SJCRH30 (cell line): ENCODE data around the gene GATAD2B. TPM values are rescaled to one million over a fixed set of nuclear protein-coding genes. Genes with fewer than 3 reads are reported as not detected.
"Not testable (repeated sequence)": the region's sequence is repeated elsewhere in the genome, so short reads cannot be mapped to it uniquely, and the experiment has no call there.

Experiments
- DNase-seq, 2 experiments: peaks; one replicate each; pipeline ENCODE4 v3.0.0-alpha.2; 2015 to 2020
- H3K27ac ChIP-seq: fragments of 250-450 bp; sonication (Bioruptor Pico); 2 replicates; pipeline ENCODE4 v1.5.1; 2020; ENCODE audit warnings: mild to moderate bottlenecking, moderate library complexity
- H3K27me3 ChIP-seq: fragments of 250-450 bp; sonication (Bioruptor Pico); 2 replicates; pipeline ENCODE4 v1.5.1; 2020; ENCODE audit warnings: mild to moderate bottlenecking, moderate library complexity
- H3K36me3 ChIP-seq: fragments of 250-450 bp; sonication (Bioruptor Pico); 2 replicates; pipeline ENCODE4 v1.5.1; 2020; ENCODE audit warnings: mild to moderate bottlenecking, moderate library complexity
- H3K4me1 ChIP-seq: fragments of 250-450 bp; sonication (Bioruptor Pico); 2 replicates; pipeline ENCODE4 v1.5.1; 2020; ENCODE audit warnings: mild to moderate bottlenecking, moderate library complexity
- H3K4me3 ChIP-seq: fragments of 250-450 bp; sonication (Bioruptor Pico); 2 replicates; pipeline ENCODE4 v1.5.1; 2020; ENCODE audit warnings: mild to moderate bottlenecking, moderate library complexity
- H3K9me3 ChIP-seq: fragments of 250-450 bp; sonication (Bioruptor Pico); replicated peaks from 2 replicates; pipeline ENCODE4 v1.5.1; 2020; ENCODE audit warnings: mild to moderate bottlenecking, moderate library complexity
- total RNA-seq: library from RNA; depleted of rRNA; stranded (reverse); fragments of >200 nt; shearing (Covaris generic); gene quantifications from 2 replicates; pipeline ENCODE4 v1.2.3, GENCODE V29; 2014

GATAD2B gene
- total RNA-seq, 1 experiment from 2014 or later = 10.8 TPM

DNA sequence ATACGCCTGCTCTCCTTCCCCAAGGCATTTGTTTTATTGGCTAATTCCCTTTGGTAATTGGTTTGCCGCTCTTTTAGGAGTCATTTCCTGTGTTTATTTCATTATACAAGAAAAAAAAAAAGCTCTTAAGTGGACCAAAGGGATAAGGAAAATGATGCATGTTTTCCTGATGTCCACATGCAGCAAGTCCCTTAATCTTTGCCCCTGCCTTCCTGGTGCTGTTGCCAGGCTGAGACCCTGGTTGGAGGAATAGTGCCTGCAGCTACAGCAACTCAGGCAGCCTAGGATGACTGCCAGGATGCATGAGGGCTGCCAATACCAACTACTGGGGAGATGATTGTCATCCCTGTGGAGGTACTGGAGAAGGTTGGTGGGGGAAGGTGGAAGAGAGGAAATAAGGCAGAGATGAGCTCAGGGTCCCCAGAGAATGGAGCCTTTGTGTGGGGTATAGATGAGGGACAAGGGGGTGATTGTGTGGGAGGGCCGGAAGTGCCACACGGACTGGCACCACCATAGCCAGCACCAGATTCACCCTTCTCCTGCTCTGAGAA lies 6.1 kb upstream of the GATAD2B start:
- no peak for DNase-seq
- Histone ChIP-seq H3K27me3 (no peaks in the 10 kb centered on the region), H3K4me1 (peaks cover under 1% of the 10 kb centered on the region; the same call in 1 of the 2 replicates), H3K9me3 (no peaks in the 10 kb centered on the region), H3K36me3 (no peaks in the 10 kb centered on the region; the same call in 1 of the 2 replicates), H3K4me3 (no peak overlapping the region), H3K27ac (no peak overlapping the region)

DNA sequence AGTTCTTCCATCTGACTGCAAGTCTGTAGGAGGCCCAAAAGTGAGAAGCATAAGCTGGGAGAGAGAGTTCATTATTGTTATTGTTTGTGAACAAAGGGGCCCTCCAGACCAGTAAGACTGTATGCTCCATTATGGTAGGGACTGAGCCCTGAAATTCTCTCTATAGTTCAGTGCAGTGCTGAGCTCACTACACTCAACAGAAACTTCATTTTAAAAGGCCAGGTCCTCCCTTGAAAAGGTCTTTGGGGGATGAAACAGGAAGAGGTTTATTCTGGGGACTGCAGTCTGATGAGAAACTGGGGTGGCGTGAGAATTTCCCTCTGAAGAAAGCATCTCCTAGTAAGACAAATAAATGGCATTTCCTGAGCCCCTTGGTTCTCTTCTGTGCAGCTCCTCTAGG lies 5.5 kb upstream of the GATAD2B start:
- peaks cover 2% of the 10 kb centered on the region; the same call in 1 of the 2 replicates for H3K4me1 ChIP-seq
- no peaks in the 10 kb centered on the region for H3K27me3 ChIP-seq
- H3K36me3 ChIP-seq = no peaks in the 10 kb centered on the region; the same call in 1 of the 2 replicates
- no peak overlapping the region for H3K4me3 ChIP-seq
- H3K9me3 ChIP-seq = no peaks in the 10 kb centered on the region
- DNase-seq = no peak
- no peak overlapping the region for H3K27ac ChIP-seq

DNA sequence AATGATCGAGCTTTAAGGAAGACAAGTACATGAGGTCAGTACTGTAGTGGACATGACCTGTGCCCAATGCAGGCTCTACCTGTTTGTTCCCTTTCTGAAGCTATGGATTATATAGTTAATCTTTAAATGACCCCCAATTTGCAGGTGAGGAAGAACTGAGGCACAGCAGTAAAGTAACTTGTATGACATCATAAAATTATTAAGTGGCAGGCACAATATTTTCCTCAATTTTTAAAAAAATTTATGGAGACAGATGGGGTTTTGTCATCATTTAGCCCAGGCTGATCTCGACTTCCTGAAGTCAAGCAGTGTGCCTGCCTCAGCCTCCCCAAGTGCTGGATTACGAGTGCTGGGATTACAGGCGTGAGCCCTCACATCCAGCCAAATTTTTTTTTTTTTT lies 3.6 kb upstream of the GATAD2B start:
- Histone ChIP-seq H3K9me3 (no peaks in the 10 kb centered on the region), H3K27me3 (no peaks in the 10 kb centered on the region), H3K4me1 (peaks cover 2% of the 10 kb centered on the region; the same call in 1 of the 2 replicates), H3K36me3 (no peaks in the 10 kb centered on the region), H3K27ac (no peak overlapping the region), H3K4me3 (no peak overlapping the region)
- no peak for DNase-seq

DNA sequence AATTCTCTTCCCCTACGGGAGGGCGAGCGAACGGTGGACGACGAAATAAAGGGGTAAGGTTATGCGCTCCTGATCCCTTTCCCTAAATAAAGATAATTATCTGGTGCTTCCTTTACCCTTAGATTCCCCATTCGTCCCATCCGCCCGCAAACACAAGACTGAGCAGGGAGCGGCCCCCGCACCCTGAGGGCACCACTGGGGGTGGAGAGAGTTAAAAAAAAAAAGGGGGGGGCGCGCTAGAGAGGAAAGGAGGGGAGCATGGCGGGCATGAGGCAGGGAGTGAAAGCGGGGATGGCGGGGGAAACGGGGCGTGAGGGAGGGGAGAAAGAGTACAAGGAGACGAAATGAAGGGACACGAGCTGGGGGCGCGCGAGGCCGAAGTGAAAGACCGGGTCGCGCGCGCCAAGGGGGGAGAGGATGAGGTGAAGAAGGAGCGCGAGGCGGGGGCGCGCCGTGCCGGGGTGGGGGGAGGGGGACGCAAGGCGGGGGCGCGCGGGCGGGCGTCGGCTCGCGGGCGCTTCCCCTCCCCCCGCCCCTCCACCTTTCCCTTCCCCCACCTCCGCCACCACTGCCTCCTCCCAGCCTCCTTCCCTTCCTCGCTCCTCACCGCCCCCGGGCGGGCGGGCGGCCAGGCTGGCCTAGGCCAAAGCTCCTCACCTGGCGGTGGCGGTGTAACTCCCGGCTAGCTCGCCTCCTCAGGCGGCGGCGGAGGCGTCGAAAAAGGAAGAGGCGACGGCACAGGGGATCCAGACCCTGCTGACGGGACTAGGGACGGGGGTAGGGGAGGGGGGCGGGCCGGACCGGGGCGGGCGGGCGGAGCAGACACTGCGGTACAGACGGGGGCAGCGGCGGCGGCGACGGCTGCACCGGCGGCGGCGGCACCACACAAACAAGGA lies 448 bp downstream of the GATAD2B start:
- peaks cover 13% of the 10 kb centered on the region for H3K4me1 ChIP-seq
- H3K36me3 ChIP-seq = no peaks in the 10 kb centered on the region
- H3K27me3 ChIP-seq = no peaks in the 10 kb centered on the region
- H3K4me3 ChIP-seq = peak overlapping the region; percentile 66
- H3K27ac ChIP-seq = peak overlapping the region; percentile 37; the same call in 1 of the 2 replicates
- H3K9me3 ChIP-seq = no peaks in the 10 kb centered on the region
- peak; percentile 62 to 68 for DNase-seq

DNA sequence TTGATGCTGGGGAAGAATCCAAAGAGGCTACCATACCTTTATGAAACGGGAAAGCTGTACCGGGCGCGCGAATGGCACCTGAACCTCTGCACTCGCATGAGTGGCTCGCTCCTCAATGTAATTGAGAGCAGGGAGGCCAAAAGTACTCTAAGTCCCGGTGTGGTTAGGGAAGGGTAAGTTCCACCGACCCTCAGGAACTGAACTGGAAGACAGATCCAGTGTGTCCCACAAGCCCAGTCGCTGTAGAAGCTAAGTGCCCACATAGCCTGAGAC lies 1.0 kb downstream of the GATAD2B start:
- H3K4me1 ChIP-seq = peaks cover 13% of the 10 kb centered on the region
- H3K4me3 ChIP-seq = peak overlapping the region; percentile 66
- no peaks in the 10 kb centered on the region for H3K36me3 ChIP-seq
- H3K27me3 ChIP-seq = no peaks in the 10 kb centered on the region
- peak overlapping the region; percentile 37; the same call in 1 of the 2 replicates for H3K27ac ChIP-seq
- peak in 1 of 2 experiments; percentile 41 for DNase-seq
- no peaks in the 10 kb centered on the region for H3K9me3 ChIP-seq

DNA sequence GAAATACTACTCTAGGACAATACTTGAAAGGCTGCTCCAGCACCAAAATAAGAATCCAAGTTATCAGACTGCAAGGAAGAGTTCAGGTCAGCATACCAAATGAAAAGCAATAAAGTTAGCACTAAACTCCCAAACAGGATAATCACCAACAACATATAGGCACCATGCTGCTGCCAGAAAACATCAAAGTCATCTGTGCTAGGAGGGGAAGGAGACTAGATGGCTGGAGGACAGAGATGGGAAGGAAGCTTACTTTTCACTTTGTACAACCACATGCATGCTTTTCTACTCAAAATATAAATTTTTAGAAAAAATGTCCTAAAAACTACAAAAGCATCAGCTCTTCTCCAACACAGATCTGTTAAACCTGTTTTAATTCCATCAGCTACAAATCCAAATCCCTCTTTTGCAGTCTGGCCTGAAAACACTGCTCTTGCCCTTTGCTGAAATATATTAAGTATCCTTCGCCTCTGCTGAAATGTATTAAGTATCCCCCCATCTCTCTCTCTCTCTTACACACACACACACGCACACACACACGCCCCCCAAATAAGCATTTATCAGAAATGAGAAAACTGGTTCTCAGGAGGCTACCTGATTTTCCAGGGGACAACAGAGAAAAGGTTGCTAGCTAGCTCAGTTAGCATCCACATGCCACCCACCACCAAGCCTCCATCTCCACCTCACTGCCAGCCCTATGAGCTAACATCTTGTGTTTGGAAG lies 1.5 kb downstream of the GATAD2B start:
- Histone ChIP-seq H3K27ac (no peak overlapping the region), H3K27me3 (no peaks in the 10 kb centered on the region), H3K9me3 (no peaks in the 10 kb centered on the region), H3K4me3 (peak overlapping the region; percentile 66), H3K4me1 (peaks cover 13% of the 10 kb centered on the region), H3K36me3 (no peaks in the 10 kb centered on the region)
- no peak for DNase-seq

DNA sequence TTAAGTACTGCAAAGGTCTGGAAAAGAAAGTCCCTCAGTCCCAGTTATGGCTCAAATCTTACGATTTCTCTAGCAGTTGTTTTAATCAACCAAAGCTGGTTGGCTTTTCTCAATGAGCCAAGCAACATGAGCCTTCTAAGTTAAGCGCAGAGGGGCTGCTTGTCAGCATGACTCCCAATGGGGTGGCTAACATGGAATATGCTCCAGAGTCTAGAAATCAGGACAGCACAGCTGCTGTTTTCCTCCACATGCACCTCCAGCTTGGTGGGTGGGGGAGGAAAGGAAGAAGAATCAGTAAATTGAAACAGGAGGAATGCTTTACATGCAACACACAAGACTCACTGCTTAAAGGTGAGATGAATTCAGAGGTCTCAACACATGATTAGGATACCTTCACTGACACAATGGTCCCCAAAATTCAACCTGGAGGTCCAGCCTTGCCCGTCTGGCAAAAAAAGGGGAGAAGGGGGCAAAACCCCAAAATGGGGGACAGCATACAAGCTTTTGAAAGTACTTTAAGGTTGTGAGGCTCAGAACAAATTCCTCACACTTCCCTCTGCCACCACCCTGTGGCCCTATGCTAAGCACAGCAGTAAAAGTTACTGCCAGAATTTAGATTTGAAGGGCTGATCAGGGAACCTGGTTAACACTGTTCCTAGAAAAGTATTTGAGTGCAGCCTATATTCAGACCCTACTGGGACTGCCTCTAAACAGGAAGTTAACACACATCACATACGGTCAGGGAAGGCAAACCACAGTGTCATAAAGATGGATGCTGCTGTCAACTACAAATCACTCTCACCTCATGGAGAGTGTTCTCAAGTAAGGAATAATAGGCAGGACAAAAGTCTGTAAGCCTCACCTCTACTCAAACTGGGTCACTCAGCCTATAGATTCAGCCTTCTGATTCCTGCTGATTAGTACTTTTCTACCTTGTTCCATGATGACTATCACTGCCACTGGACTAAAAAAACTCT lies 2.6 kb downstream of the GATAD2B start:
- Histone ChIP-seq H3K4me1 (peaks cover 13% of the 10 kb centered on the region), H3K27me3 (no peaks in the 10 kb centered on the region), H3K27ac (no peak overlapping the region), H3K36me3 (no peaks in the 10 kb centered on the region), H3K4me3 (no peak overlapping the region), H3K9me3 (no peaks in the 10 kb centered on the region)
- peak in 1 of 2 experiments; percentile 28 for DNase-seq

DNA sequence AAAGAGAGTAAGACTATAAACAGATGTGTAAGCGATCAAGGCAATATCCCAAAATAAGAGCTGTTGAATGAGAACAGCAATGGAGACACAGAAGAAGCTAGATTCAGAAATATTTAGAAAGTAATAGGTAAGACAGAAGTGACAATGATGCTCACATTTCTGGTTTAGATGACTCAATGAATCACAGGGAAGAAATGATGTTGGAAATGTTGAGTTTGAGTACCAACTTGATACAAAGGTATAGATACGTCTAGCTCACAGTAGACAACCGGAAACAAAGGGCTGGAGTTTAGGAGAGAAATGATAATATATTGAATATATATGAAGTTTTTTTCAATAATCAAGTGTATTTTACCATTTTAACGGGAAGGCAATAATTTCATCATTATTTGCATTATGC lies 6.5 kb downstream of the GATAD2B start:
- no peak for DNase-seq
- no peaks in the 10 kb centered on the region for H3K9me3 ChIP-seq
- H3K27ac ChIP-seq = no peak overlapping the region
- peaks cover 11% of the 10 kb centered on the region for H3K4me1 ChIP-seq
- no peaks in the 10 kb centered on the region for H3K27me3 ChIP-seq
- H3K36me3 ChIP-seq = no peaks in the 10 kb centered on the region
- H3K4me3 ChIP-seq = no peak overlapping the region

DNA sequence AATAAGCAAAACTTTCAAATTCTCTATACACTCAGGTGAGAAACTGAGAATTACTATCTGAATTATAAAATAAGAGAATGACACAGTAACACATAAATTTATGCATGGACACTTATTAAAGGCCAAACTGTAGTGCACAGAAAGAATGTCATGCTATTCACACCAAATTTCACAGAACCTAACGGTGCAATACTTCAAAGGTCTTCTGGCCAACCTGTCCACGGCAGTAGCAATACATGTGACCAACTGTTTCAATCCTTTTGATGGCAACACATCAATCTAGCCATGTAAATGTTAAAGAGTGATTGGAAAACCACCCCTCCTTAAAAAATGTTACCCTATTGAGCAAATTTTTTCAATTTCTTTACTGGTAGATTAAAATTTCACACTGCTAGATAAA lies 10.4 kb downstream of the GATAD2B start:
- Histone ChIP-seq H3K4me3 (no peak overlapping the region), H3K27me3 (no peaks in the 10 kb centered on the region), H3K27ac (no peak overlapping the region), H3K4me1 (no peaks in the 10 kb centered on the region), H3K36me3 (no peaks in the 10 kb centered on the region), H3K9me3 (no peaks in the 10 kb centered on the region)
- DNase-seq = no peak

DNA sequence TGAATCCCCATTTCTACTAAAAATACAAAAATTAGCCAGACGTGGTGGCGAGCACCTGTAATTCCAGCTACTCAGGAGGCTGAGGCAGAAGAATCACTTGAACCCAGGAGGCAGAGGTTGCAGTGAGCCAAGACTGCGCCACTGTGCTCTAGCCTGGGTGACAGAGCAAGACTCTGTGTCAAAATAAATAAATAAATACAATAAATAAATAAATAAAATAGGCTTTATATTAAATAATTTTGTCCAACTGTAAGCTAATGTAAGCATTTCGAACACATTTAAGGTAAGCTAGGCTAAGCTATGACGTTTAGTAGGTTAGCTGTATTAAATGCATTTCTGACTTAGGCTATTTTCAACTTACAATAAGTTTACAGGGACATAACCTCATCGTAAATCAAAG lies 12.2 kb downstream of the GATAD2B start:
- not testable (repeated sequence) for H3K27me3 ChIP-seq, H3K4me1 ChIP-seq, H3K27ac ChIP-seq, H3K9me3 ChIP-seq, DNase-seq, H3K4me3 ChIP-seq, H3K36me3 ChIP-seq

DNA sequence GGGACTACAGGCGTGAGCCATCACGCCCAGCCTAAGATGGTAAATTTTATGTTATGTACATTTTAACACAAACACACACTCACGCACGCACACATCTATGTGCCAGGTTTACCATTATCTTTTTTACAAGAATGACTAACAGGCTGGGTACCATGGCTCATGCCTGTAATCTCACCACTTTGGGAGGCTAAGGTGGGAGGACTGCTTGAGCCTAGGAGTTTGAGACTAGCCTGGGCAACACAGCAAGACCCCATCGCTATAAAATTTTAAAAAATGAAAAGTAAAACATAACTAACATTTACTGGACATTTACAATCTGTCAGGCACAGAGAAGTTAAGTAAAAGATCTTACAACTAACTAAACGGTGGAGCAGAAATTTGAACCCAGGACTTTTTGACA lies 14.7 kb downstream of the GATAD2B start:
- Histone ChIP-seq H3K36me3 (no peaks in the 10 kb centered on the region), H3K9me3 (no peaks in the 10 kb centered on the region), H3K27me3 (no peaks in the 10 kb centered on the region), H3K27ac (no peak overlapping the region), H3K4me3 (no peak overlapping the region), H3K4me1 (no peaks in the 10 kb centered on the region)
- DNase-seq = no peak

DNA sequence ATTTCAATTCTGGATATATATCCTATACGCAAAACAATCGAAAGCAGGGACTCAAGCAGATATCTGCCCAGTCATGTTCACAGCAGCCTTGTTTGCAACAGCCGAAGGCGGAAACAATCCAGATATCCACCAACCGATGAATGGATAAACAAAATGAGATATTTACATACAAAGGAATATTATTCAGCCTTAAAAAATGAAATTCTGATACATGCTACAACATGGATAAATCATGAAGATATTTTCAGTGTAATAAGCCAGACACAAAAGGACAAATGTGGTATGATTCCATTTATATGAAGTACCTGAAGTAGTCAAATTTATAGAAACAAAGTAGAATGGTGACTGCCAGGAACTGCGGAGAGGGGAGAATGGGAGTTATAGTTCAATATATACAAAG lies 15.6 kb downstream of the GATAD2B start:
- Histone ChIP-seq H3K27me3 (no peaks in the 10 kb centered on the region), H3K36me3 (no peaks in the 10 kb centered on the region), H3K4me3 (no peak overlapping the region), H3K4me1 (no peaks in the 10 kb centered on the region), H3K27ac (no peak overlapping the region), H3K9me3 (no peaks in the 10 kb centered on the region)
- no peak for DNase-seq

DNA sequence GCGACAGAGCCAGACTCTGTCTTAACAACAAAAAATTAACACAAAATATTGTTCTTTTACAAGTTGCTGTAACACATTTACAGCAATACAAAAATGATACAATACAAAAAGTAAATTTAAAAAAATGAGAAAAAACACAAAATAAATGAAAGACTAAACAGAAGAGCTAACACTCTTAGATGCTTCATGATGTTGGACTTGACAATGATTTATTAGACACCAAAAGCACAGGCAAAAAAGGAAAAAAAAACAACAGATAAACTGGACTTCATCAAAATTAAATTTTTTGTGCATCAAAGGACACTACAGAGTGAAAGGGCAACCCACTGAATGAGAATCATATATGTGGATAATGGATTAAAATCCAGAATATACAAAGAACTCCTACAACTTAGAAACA lies 16.4 kb downstream of the GATAD2B start:
- DNase-seq = no peak
- Histone ChIP-seq H3K4me3 (no peak overlapping the region), H3K9me3 (no peaks in the 10 kb centered on the region), H3K27me3 (no peaks in the 10 kb centered on the region), H3K27ac (no peak overlapping the region), H3K4me1 (no peaks in the 10 kb centered on the region), H3K36me3 (no peaks in the 10 kb centered on the region)

DNA sequence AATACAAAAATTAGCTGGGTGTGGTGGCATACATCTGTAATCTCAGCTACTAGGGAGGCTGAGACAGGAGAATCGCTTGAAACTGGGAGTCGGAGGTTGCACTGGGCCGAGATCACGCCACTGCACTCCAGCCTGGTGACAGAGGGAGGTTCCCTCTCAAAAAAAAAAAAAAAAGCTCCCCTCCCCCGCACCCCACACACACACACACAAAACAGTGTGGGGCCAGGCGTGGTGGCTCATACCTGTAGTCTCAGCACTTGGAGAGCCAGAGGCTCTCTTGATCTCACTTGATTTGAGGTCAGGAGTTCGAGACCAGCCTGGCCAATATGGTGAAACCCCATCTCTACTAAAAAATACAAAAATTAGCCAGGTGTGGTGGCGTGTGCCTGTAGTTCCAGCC lies 16.9 kb downstream of the GATAD2B start:
- not testable (repeated sequence) for H3K4me3 ChIP-seq, H3K9me3 ChIP-seq, H3K27me3 ChIP-seq, H3K27ac ChIP-seq, DNase-seq, H3K4me1 ChIP-seq, H3K36me3 ChIP-seq
